GM19193 (cell line): ENCODE measurements around the gene HAO2.

Experiments used
- POLR2A ChIP-seq: IDR thresholded peaks from 4 replicates; pipeline ENCODE4 v1.6.1; 2011; ENCODE audit not compliant: insufficient read depth, insufficient read length; ENCODE audit errors: extremely low read depth

Gene HAO2

DNA sequence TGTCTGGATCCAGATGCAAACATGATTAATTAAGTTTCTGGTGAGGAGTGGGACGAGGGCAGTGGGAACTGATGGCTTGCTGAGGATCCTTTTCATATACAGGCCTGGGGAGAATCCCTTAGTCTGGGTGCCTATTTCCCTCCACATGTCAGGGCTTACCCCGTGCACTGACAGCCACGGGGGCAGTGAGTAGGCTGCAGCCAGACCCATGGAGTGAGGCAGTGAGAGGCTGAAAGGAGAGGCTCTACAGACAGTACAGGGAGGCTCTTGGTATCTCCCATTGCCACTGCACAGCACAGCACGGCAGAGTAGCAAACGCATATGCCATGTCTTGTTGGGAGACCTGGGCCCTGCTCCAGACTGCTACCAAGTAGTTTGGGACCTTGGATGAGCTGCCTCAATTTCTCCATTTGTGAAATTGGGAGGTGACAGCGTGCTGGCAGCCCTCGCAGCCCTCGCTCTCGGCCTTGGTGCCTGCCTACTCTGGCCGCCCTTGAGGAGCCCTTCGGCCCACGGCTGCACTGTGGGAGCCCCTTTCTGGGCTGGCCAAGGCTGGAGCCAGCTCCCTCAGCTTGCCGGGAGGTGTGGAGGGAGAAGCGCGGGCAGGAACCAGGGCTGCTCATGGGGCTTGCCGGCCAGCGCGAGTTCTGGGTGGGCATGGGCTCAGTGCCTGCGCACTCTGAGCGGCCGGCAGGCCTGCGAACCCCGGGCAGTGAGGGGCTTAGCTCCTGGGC is 35.3 kb upstream of the HAO2 start:
- TF ChIP-seq POLR2A = no peak

DNA sequence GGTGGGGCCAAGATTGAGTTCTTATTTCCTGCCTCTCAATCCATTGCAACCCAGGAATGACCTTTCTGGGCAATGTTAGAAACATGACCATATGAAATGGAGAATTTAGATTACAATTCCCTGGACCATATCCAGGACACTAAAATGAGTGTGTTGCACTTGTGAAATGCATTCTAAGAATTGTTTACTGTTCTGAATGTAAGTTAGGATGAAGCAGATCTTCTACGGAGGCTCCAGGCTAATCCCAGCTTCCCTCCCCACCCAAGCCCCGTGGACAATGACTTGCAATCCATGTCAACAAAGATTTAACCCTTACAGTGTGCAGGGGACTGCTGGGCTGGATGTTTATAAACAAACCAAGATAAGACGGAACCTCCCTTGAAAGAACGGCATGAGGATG is 31.7 kb upstream of the HAO2 start:
- TF ChIP-seq POLR2A = no peak

DNA sequence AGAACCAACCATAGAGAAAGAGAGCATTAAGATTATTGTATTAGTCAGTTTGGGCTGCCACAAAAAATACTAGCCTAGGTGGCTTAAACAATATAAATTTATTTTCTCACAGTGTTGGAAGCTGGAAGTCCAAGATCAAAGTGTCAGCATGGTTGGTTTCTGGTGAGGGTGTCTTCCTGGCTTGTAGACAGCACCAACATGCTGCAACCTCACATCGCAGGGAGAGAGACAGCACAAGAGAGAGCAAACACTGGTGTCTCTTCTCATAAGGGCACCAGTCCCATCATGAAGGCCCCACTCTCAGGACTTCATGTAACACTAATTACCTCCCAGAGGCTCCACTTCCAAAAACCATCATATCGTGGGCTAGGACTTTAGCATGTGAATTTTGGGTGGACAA is 30.6 kb upstream of the HAO2 start:
- TF ChIP-seq POLR2A = no peak

DNA sequence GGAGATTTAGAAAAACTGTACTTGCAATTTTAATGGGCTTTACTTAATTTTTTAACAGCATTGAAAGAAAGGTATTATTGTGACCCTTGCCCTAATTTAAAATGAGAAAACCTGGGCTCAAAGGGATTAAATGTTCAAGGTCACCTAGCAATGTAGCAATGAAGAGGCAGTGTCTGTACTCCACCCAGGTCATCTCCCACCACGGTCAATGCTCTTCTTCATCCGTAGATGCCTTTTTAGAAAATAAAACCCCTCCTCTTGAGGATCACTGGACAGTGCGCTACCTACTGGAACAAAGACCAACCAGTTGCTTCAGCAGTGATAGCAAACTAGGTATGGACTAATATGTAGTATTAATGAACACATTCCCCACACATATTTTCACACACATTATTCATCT is 29.8 kb upstream of the HAO2 start:
- no peak for TF ChIP-seq POLR2A

DNA sequence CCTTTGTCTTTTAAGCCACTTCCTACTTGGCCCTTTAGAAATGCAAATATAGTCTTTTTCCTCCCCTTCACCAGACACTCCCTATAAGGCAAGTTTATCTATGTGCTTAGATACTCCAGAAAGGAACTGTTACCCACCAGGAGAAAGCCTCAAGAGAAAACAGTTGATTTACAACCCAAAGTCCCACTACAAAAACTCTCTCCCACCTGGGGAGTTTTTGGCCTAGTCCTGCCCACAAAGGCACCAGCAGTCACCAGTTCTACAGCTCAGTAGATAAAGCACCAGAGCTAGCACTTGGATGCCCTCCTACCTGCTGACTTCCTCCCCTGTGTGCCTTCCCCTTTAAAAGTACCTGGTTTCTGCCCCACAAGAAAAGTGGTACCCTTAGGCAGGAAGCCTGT is 27.7 kb upstream of the HAO2 start:
- TF ChIP-seq POLR2A = no peak

DNA sequence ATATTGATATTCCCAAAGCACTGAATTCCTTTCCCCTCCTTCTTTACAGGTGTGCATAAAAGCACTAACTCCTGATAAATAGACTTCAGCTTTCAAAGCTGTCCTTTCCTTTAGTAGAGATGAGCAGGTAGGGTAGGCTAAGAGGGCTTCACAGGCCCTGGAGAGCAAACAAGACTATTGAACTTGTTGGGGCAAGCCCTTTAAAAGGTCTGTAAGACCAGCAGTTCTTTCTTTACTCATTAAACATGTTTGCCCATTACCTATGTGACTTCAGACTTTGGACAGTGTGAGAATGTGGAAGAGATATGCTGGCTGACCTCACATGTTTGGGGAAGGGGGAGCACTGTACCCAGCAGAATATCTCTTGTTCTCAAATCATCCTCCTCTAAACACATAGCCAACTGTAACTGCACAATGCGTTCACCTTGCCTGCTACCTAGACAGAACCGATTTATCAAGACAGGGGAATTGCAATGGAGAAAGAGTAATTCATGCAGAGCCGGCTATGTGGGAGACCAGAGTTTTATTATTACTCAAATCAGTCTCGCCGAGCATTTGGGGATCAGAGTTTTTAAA is 27.1 kb upstream of the HAO2 start:
- TF ChIP-seq POLR2A = no peak

DNA sequence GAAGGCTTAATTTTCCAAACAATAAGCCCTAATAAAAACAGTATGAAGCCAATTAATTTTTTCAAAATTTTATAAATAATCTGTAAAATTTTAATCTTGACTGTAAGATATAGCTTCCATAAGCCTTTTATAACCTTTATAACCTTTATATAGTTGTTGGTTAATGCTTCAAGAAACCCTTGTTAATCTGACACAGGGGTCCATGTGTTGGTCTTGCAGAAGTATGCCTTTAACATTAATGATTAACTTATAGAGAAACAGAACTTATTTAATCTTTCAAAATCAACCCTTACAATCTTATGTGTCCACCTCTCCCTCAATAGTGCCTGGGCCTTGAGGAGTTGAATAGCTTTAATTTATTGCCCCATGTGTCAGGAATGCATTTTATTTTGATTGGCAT is 23.2 kb upstream of the HAO2 start:
- no peak for TF ChIP-seq POLR2A

DNA sequence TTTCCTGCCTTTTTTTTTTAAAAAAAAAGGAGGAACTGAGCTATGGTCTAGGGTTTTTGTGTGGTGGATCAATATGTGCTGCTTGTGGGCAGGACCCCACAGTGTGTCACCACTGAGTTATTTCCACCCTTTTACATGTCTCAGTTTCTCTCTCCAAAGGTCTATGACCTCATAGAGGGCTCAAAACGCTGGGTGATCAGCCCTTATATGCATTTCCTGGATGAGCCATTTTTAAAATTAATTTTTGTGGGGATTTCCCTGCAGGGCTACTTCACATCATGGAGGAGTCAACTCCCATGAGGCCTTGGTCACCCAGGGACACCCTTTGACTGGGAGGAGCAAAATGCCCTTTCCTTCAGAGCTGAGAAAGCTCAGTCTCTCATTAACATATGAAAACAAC is 20.7 kb upstream of the HAO2 start:
- no peak for TF ChIP-seq POLR2A

DNA sequence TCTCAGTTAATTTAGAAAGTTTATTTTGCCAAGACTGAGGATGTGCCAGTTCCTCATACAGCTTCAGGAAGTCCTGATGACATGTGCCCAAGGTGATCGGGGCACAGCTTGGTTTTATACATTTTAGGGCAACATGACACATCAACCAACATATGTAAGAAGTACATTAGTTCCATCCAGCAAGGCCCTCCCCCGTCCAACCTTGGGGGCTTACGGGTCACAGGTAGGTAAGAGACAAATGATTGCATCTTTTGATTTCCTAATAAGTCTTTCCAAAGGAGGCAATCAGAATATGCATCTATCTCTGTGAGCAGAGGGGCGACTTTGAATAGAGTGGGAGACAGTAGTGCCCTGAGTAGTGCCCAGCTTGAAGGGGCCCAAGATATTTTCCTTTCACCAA is 19.6 kb upstream of the HAO2 start:
- no peak for TF ChIP-seq POLR2A

DNA sequence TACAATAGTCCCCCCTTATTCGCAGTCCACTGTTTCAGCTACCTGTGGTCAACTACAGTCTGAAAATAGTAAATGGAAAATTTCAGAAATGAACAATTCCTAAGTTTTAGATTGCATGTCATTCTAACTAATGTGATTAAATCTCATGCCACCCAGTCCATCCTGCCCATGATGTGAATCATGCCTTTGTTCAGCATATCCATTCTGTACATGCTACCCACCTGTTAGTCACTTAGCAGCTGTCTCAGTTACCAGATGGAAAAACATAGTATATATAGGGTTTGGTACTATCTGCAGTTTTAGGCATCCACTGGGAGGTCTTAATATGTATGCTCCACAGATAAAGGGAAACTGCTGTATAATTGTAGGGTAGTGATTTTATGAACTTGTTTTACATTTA is 16.6 kb upstream of the HAO2 start:
- no peak for TF ChIP-seq POLR2A

DNA sequence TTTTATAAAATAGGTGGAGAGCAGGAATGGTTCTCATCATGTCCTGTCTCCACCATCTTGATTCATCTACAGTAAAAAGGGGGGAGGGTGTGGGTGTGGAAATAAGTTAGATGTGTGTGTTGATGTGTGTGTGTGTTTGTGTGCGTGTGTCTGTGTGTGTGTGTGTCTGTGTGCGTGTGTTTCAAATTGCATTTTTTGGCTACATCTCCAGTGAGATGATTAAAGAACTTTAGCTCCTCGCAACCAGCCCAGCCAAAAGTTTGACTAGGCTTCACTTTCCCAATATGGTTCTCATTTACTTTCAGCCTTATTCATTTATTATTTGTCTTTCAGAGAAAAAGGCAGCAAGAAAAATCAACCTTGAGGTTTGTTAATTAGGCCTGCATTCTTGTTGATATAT is 14.7 kb upstream of the HAO2 start:
- TF ChIP-seq POLR2A = no peak

DNA sequence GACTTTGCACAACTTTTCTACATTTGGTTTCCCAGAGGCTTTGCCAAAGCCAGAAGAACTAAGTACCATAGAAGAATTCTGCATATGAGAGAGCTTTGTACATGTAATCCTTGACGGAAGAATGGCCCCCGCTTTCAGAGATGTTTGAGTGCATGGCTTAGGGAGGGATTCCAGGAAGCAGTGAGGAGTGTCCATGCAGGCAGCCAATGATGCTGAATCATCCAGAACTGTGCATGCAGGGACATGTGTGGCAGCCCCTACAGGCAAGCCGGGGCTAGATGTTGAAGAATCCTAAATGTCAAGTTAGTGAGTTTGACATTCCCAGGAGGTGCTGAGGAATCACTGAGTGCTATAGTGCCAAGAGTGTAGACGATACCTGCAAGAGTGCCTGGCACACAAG is 9.9 kb upstream of the HAO2 start:
- TF ChIP-seq POLR2A = no peak

DNA sequence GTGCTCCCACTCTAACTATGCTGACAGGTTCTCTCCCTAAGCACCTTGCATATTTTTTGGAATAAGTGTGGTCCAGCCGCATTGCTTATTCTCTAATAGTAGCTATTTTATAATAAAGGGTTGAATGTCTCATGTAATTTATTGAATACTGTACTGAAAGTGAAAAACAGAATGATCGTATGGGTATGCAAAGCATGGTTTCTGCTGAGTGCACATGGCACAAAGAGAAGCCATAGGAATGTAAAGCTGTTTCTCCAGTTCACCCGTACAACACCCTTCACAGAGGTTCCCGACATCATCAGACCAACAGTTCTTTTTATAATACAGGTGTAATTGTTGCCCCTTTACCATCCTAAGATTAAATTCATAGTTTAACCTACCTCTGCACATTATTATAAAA is 8.9 kb upstream of the HAO2 start:
- TF ChIP-seq POLR2A = no peak

DNA sequence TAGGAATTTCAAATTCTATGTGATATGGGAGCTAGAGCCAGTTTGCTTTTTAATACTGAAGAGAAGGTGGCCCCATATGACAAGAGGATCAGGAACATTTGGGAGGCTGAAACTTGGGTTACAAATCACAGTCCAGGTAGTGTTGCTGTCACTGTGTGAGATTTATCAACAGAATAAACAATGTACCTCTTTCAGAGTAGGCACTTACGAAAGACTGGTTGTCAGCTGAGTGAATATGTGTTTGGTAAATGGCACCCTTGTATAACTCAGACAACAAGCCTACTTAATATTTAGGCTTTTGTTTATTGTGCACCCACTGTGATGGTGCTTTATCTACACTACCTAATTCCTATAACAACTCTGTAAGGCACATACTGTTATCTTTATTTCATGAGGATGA is 7.4 kb upstream of the HAO2 start:
- no peak for TF ChIP-seq POLR2A

DNA sequence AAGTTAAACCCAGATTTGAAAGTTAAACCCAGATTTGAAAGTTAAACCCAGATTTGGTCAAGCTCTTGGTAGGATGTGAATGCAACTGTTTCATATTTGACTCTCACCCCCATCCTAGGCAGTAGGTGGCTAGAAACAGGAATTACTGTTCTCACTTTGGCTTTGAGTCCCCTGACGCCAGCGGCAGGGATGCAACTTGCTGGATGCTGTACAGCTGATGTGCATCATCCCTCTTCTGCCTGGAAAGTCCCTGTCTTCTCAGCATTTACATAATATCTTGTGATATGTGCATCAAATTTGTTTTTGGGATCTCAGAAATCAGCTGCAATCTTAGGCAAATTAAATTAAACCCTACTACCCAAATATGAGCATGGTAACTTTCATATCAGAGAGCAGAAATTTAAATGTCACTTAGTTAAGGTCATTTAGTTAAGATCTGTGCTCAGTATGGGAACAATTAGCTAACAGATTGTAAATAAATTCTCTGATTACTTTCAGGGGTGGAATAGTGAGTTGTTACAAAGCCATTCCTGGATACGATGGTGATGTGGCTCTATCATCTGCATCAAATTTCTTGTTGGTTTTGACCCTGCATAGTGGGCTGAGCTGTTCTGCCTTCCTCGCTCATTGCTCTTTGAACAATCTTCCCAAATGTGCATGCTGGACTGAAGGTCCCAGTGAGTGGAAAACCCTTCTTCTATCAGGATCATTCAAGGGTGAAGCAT is 6.8 kb upstream of the HAO2 start:
- no peak for TF ChIP-seq POLR2A

DNA sequence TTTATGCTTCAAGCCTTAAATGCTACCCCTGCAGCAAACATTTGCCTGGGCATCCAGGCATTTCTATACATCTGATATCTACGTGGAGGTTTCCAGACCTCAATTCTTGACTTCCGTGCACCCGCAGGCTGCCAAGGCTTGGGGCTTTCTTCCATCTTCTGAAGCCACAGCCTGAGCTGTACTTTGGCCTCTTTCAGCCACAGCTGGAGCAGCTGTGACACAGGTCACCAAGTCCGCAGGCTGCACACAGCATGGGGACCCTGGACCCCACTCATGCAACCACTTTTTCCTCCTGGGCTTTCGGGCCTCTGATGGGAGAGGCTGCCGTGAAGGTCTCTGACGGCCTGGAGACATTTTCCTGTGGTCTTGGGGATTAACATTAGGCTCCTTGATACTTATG is 5.4 kb upstream of the HAO2 start:
- TF ChIP-seq POLR2A = no peak
